GM12874 (cell line): ENCODE results near the gene ST6GALNAC4.

Experiments used
- CTCF ChIP-seq: IDR thresholded peaks from 2 replicates; pipeline ENCODE4 v1.5.1; 2011; ENCODE audit warnings: low read depth, mild to moderate bottlenecking, control low read depth, low read length, moderate library complexity; ENCODE audit not compliant: insufficient read depth

Gene ST6GALNAC4

DNA sequence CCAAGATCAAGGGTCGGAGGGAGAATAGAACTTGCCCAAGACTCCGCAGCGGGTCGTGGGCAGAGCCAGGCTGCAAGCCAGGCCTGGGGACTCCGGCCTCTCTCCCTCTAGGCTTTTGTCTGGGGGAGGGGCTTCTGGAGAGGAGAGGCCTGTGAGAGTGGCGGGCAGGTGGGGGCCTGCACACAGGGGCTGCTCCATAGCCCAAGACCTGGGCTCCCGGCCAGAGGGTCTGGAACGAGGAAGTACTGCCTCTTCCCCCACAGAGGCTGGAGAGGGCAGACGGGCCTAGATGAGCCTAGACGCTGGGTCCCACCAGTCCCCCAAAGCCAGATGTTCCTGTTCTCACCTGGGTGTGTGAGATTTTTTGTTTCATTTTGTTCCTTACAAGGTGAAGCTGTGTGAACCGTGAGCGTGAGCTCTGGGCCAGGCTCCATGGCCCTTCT lies 12.3 kb downstream of the ST6GALNAC4 start:
- no peak for TF ChIP-seq CTCF

- no peak for TF ChIP-seq CTCF
Observed at GRCh38 chr9:127903557-127904475, 13.0 kb downstream of the ST6GALNAC4 start.

DNA sequence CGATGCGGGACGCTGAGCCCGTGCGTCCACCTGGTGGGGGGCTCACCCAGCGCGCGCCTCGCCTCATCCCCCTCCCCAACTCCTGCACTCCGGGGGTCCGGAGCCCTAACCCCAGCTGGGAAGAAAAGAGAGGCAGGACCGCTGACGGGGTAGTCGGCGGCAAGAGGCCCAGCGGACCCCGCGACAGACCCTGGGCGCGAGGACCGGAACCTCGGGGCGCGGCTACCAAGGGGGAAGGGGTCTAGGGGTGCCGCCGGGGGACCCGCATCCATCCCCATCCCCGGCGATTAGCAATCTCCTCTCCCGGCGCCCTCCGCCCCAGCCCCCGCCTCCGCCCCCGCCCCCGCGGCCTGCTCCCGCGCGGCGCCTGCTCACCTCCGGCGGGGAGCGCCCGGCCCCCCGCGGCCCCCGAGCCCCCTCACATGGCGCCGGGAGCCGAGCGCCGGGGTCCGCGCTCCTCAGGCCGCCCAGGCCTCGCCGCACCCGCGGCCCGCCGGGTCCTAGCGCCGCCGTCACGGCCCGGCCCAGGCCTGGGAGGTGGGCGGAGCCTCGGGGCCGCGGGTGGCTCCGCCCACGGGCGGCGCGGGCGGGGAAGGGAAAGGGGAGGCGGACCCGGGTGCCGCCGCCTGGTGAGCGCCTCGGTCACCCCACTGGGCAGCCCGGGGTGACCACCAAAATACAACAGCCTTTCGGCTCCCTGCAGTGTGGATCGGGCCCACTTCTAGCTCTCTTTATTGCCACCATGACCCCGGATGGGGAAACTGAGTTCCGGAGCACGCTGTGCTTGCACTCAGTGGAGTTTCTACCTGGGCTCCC lies 17.5 kb downstream of the ST6GALNAC4 start, which contains the start of gene ST6GALNAC6:
Gene ST6GALNAC6 (minus strand): TSS at position 476 of the 816 bp plus-strand sequence. CDS start 1,622 bp downstream, outside the sequence.
- no peak for TF ChIP-seq CTCF

DNA sequence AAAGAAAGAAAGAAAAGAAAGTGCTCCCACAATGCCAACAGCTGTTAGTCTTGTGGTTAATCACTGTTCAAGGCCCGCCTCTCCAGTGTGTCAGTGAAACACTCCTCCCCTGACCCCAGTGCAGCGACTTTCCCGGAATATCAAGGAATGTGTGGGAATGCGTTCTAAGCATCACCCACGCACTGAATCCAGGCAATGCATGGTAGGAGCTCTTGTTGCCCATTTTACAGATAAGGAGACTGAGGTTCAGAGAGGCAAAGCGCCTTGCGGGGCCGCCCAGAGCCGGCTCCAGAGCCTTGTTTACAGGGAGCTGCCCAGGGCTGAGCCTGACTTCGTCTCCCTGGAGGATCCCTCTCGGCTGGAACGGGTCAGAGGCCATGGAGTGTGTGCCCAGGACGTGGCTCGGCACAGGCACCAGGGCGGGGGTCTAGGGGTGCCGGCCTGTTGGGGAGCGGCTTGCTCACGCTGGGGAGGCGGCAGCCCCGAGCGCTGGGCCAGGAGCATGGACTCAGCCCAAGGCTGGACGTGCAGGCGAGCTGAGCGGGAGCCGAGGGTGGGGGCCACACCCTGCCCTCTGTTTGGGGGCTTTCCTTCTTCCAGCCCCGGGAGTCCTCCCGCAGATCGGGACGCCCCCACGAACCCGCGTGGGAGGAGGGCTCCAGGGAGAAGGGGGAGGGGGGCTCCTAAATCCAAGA lies 18.3 kb downstream of the ST6GALNAC4 start:
- TF ChIP-seq CTCF: no peak

DNA sequence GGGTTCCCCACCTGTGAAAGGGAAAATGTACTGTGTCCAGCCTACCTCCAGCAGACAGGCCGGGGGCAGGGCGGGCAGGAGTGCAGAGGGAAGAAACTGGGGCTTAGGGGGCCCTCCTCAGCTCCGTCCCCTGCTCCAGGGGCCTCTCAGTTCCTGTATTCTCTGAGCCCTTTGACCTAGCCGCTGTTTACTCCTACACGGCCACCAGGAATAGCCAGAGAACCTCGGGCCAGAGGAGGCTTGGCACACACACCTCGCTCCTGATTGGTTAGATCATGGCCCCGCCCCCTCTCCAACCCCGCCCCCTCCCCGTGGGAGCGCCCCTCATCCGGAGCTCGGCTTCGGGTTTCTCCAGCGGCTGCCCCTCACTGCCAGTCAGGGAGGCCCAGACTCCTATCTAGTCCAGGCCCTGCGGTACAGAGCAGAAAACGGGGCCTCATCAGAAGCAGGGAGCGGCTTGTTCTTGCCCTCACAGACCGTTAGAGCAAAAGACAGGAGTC lies 19.6 kb downstream of the ST6GALNAC4 start:
- no peak for TF ChIP-seq CTCF

- no peak for TF ChIP-seq CTCF
Observed at GRCh38 chr9:127896395-127897192, 20.2 kb downstream of the ST6GALNAC4 start.
